Measurements from ENCODE around the gene CDH6.

DNA sequence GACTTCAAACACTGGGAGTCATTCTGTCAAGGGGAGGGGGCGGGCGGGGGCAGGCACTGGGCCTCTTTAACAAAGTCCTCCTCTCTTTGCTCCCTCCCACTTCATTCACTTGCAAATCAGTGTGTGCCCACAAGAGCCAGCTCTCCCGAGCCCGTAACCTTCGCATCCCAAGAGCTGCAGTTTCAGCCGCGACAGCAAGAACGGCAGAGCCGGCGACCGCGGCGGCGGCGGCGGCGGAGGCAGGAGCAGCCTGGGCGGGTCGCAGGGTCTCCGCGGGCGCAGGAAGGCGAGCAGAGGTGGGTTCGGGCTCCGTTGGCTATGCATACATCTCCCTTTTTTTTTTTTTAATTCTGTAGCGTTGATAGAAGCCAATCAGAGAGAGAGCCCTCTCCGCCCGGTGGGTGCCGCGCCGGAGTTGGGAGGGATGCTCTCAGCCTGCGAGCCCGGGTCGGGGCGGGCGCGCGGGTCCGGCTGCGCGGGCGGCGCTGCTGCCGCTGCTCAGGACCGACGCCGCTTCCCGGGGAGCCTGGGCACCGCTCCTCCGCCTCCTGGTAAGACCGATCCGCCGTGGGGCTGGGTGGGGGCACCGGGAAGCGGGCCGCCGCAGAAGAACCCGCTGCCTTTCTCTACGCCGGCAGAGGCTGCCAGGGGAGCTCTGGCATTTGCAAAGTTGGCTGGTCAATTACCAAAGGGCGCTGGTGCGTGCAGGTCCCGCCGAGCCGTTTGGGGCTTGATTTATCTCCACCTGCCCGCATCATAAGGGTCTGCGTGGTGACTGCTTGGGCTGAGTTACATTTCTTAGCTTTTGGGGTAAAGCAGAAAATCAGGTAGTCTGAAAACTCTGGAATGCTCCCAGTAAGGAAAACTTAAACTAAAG lies at the start of gene CDH6:
- TF ChIP-seq CTCF (IDR thresholded peaks at IDR 0.05 in 8 of 11, conservative IDR thresholded peaks at IDR 0.05 in 3 of 11), result no peak
- TF ChIP-seq POLR2A (IDR thresholded peaks at IDR 0.05), result no peak

Measured in spleen (tissue), 7 donors.